Suprapubic skin (tissue), 4 donors: ENCODE results near the gene MYOT. TPM values are rescaled to one million over a fixed set of nuclear protein-coding genes. Genes with fewer than 3 reads are reported as not detected.
"Not testable (repeated sequence)": the region's sequence is repeated elsewhere in the genome, so short reads cannot be mapped to it uniquely, and the experiment has no call there.

Experiments used
- DNase-seq, 2 donors: peaks; one replicate each; pipeline ENCODE4 v3.0.0-alpha.2; 2019; ENCODE audit warnings: low spot score in 2 of 2
- H3K27ac ChIP-seq: fragments of 200-600 bp; sonication (generic); one replicate; pipeline ENCODE4 v1.5.1; 2019
- H3K27me3 ChIP-seq: fragments of 200-600 bp; sonication (generic); one replicate; pipeline ENCODE4 v1.5.1; 2019
- H3K36me3 ChIP-seq: fragments of 200-600 bp; sonication (generic); one replicate; pipeline ENCODE4 v1.5.1; 2019
- H3K4me1 ChIP-seq: fragments of 200-600 bp; sonication (generic); one replicate; pipeline ENCODE4 v1.5.1; 2019
- H3K4me3 ChIP-seq: fragments of 200-600 bp; sonication (generic); one replicate; pipeline ENCODE4 v1.5.1; 2019; ENCODE audit warnings: mild to moderate bottlenecking
- H3K9me3 ChIP-seq: fragments of 200-600 bp; sonication (generic); one replicate; pipeline ENCODE4 v1.5.1; 2019
- EP300 ChIP-seq: sonication (generic); formaldehyde crosslinking; IDR thresholded peaks from one replicate; pipeline ENCODE4 v1.6.1; 2017; ENCODE audit warnings: antibody characterized with exemption
- POLR2A ChIP-seq, 2 donors: fragments of 450-650 bp; IDR thresholded peaks; one replicate each; pipeline ENCODE4 v1.6.1; 2017; ENCODE audit warnings: antibody characterized with exemption in 2 of 2, mild to moderate bottlenecking in 2 of 2, moderate library complexity in 2 of 2
- POLR2AphosphoS5 ChIP-seq, 3 donors: sonication (generic); formaldehyde crosslinking; IDR thresholded peaks; one replicate each; pipeline ENCODE4 v1.6.1; 2017; ENCODE audit warnings: antibody characterized with exemption in 3 of 3
- WGBS: methylation state at CpG from one replicate; pipeline ENCODE4 v1.1.5; 2018; 5-methylcytosine and 5-hydroxymethylcytosine counted together
- total RNA-seq, 4 donors: library from RNA; depleted of rRNA; stranded (reverse); fragments of >200 nt; gene quantifications; one replicate each; pipeline ENCODE4 v1.1.0, GENCODE V29; 2016
- TF ChIP-seq, protein P1 (sequence below), 2 donors: fragments of 200-600 bp in 1 of 2; fragments of 450-650 bp in 1 of 2; sonication (generic) in 1 of 2; IDR thresholded peaks; one replicate each; pipeline ENCODE4 v1.5.1; 2016 to 2019; ENCODE audit warnings: antibody characterized with exemption in 2 of 2, mild to moderate bottlenecking in 1 of 2, moderate library complexity in 1 of 2

MYOT gene
- total RNA-seq, 4 donors from 2014 or later = 1.8 TPM; not detected in 3

DNA sequence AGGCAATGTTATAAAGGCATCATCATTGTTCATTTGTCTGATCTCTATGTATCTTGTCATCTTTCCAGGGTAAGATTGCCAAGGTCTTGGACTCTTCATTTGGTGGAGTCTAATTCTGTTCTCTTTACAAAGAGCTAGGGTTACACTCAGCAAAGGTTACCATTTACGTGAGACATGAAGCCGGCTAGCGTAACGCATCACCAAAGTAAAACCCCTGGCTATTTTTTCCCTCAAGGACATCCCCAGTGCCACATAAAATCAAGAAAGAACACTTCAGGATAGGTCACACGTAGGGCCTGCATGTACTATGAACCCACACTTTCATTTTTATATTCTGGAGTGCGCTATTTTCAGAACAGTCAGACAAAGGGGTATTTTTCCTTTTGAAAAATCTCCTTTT is 20.0 kb upstream of the MYOT start:
- DNase-seq = no peak
- Histone ChIP-seq H3K4me3 (no peak overlapping the region), H3K9me3 (no peaks in the 10 kb centered on the region), H3K27me3 (no peaks in the 10 kb centered on the region), H3K4me1 (no peaks in the 10 kb centered on the region), H3K27ac (no peak overlapping the region), H3K36me3 (no peaks in the 10 kb centered on the region)
- TF ChIP-seq POLR2A (IDR thresholded peaks at IDR 0.05) (no peak), POLR2AphosphoS5 (IDR thresholded peaks at IDR 0.05) (no peak), EP300 (no peak)
- TF ChIP-seq, protein P1, sequence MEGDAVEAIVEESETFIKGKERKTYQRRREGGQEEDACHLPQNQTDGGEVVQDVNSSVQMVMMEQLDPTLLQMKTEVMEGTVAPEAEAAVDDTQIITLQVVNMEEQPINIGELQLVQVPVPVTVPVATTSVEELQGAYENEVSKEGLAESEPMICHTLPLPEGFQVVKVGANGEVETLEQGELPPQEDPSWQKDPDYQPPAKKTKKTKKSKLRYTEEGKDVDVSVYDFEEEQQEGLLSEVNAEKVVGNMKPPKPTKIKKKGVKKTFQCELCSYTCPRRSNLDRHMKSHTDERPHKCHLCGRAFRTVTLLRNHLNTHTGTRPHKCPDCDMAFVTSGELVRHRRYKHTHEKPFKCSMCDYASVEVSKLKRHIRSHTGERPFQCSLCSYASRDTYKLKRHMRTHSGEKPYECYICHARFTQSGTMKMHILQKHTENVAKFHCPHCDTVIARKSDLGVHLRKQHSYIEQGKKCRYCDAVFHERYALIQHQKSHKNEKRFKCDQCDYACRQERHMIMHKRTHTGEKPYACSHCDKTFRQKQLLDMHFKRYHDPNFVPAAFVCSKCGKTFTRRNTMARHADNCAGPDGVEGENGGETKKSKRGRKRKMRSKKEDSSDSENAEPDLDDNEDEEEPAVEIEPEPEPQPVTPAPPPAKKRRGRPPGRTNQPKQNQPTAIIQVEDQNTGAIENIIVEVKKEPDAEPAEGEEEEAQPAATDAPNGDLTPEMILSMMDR (IDR thresholded peaks at IDR 0.05) = no peak
- WGBS = 96% methylated on average over 6 of the region's 6 CpGs

DNA sequence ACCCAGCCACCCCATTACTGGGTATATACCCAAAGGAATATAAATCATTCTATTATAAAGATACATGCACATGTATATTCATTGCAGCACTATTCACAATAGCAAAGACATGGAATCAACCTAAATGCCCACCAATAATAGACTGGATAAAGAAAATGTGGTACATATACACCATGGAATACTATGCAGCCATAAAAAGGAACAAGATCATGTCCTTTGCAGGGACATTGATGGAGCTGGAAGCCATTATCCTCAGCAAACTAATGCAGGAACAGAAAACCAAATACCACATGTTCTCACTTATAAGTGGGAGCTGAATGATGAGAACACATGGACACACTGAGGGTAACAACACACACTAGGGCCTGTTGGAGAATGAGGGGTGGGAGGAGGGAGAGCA is 14.5 kb upstream of the MYOT start:
- not testable (repeated sequence) for DNase-seq, H3K27ac ChIP-seq, H3K27me3 ChIP-seq, H3K36me3 ChIP-seq, H3K4me1 ChIP-seq, H3K4me3 ChIP-seq, H3K9me3 ChIP-seq

DNA sequence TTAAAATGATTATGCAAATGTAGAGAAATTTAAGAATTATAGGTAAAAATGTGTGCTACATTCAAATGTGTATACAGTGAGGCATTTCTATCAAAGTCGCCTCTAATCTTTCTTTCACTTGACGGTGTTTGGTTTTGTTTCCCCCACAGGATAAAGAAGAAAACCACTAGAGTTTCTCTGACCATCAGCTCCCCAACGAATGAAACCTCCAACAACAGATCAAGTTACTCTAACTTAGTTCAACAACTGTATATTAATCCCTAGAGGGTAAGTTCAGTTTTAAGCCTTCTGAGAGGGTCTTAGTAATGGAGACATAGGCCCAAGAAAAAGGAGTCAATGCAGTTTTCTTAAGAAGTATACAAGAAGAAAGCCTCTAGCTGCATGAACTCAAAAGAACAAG is 11.5 kb upstream of the MYOT start:
- peaks cover 5% of the 10 kb centered on the region for H3K4me1 ChIP-seq
- no peaks in the 10 kb centered on the region for H3K27me3 ChIP-seq
- 87% methylated on average over 3 of the region's 3 CpGs for WGBS
- DNase-seq = no peak
- H3K36me3 ChIP-seq = no peaks in the 10 kb centered on the region
- TF ChIP-seq, protein P1 (IDR thresholded peaks at IDR 0.05) = no peak
- TF ChIP-seq POLR2AphosphoS5 (IDR thresholded peaks at IDR 0.05) = no peak
- no peak for TF ChIP-seq EP300
- TF ChIP-seq POLR2A (IDR thresholded peaks at IDR 0.05) = no peak
- no peak overlapping the region for H3K4me3 ChIP-seq
- no peaks in the 10 kb centered on the region for H3K9me3 ChIP-seq
- no peak overlapping the region for H3K27ac ChIP-seq

DNA sequence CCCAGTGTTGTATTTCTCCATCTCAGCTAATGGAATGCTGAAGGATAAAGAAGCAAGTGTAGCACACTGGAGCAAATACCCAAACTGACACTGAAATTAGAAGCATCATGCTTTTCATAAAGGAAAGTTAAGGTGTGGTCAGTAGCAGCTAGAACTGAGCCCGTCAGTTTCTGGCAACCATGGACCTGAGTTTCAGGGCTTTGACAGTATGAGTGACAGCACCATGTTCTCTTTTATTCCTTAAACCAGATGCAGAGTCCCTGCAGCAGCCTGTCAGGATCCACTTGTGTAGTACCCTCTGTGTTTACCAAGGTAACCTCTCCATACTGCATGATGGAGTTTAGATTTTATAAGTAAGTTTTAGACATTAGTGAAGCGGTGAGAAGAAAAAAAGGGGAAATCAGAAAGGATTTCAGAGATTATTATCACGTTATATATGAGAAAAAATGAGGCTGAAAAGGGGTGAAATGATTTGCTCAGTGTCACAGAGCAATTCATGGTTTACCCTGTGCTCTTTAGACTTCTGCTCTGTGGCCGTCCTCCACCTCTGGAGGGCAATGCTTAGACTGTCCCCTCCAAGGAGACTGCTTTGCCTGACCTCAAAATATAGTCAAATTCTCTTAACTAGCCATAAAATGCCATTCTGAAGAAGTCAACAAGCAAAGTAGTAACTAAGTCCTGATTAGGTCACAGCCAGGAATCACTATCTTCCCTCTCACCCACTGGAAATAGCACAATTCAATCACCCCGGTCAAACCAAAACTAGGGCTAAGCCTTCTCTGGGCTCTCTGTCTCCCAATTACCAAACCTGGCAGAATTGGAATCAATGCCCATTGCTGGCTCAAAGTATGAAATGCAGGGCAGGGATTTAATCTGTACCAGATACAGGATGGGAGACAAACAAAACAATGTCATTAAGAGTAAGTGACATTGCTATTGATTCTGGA is 10.5 kb upstream of the MYOT start:
- Histone ChIP-seq H3K36me3 (no peaks in the 10 kb centered on the region), H3K4me1 (peaks cover 5% of the 10 kb centered on the region), H3K9me3 (no peaks in the 10 kb centered on the region), H3K27me3 (no peaks in the 10 kb centered on the region), H3K4me3 (no peak overlapping the region), H3K27ac (no peak overlapping the region)
- TF ChIP-seq EP300 = no peak
- no peak for TF ChIP-seq POLR2AphosphoS5 (IDR thresholded peaks at IDR 0.05)
- TF ChIP-seq, protein P1 (IDR thresholded peaks at IDR 0.05) = no peak
- no peak for TF ChIP-seq POLR2A (IDR thresholded peaks at IDR 0.05)
- DNase-seq = no peak
- WGBS = 77% methylated on average over 5 of the region's 5 CpGs

DNA sequence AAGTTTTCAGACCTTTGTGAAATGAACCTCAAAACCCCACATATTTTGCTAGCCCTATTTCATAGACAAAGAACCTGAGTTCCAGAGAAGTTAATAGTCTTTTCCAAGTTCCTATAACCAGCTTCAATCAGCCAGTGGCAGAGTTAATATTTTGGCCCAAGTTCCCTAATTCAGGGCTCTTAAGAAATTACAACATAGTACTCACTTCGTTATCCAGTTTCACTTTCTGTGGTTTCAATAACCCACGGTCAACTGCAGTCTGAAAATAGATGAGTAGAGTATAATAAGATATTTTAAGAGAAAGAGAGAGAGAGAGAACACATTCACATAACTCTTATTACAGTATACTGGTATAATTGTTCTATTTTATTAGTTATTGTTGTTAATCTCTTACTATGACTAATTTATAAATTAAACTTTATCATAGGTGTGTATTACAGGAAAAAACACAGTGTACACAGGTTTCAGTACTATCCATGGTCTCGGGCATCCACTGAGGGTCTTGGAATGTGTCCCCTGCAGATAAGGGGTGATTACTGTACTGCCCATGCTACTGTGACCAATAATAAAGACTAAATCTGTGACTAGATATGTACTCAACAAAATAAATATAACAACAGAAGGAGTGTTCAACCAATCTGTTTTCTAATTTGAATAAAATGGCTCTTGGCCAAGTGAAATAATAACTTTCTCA is 9.3 kb upstream of the MYOT start:
- no peak for TF ChIP-seq POLR2AphosphoS5 (IDR thresholded peaks at IDR 0.05)
- TF ChIP-seq POLR2A (IDR thresholded peaks at IDR 0.05) = no peak
- TF ChIP-seq EP300 = no peak
- TF ChIP-seq, protein P1 (IDR thresholded peaks at IDR 0.05) = no peak
- WGBS = 21% methylated on average over 3 of the region's 3 CpGs
- no peak for DNase-seq
- no peaks in the 10 kb centered on the region for H3K36me3 ChIP-seq
- H3K27me3 ChIP-seq = no peaks in the 10 kb centered on the region
- H3K4me1 ChIP-seq = peaks cover 5% of the 10 kb centered on the region
- no peak overlapping the region for H3K27ac ChIP-seq
- H3K4me3 ChIP-seq = peak overlapping the region; percentile 8
- H3K9me3 ChIP-seq = no peaks in the 10 kb centered on the region
